MM.1S (cell line): Measurements from ENCODE around the gene FAM72D.
"Not testable (repeated sequence)": the region's sequence is repeated elsewhere in the genome, so short reads cannot be mapped to it uniquely, and the experiment has no call there.

Experiments
- DNase-seq: peaks from one replicate; pipeline ENCODE4 v3.0.0-alpha.2; 2015
- H2AFZ ChIP-seq: fragments of 300-600 bp; sonication (generic); 2 replicates; pipeline ENCODE4 v1.6.0; 2016; ENCODE audit warnings: antibody characterized with exemption, low read length
- H3F3A ChIP-seq: fragments of 300-600 bp; sonication (generic); 2 replicates; pipeline ENCODE4 v1.6.1; 2016; ENCODE audit warnings: mild to moderate bottlenecking, antibody characterized with exemption, low read length, moderate library complexity, mixed read lengths; ENCODE audit not compliant: insufficient read depth
- H3K27ac ChIP-seq: fragments of 300-600 bp; sonication (generic); 2 replicates; pipeline ENCODE4 v1.5.1; 2016; ENCODE audit warnings: mild to moderate bottlenecking, low read length
- H3K27me3 ChIP-seq: fragments of 300-600 bp; sonication (generic); replicated peaks from 2 replicates; pipeline ENCODE4 v1.6.0; 2016; ENCODE audit warnings: low read length; ENCODE audit not compliant: insufficient read depth
- H3K36me3 ChIP-seq: fragments of 300-600 bp; sonication (generic); replicated peaks from 2 replicates; pipeline ENCODE4 v1.6.1; 2016; ENCODE audit warnings: mild to moderate bottlenecking, low read length, mixed read lengths; ENCODE audit not compliant: insufficient read depth
- H3K4me1 ChIP-seq: fragments of 300-600 bp; sonication (generic); 2 replicates; pipeline ENCODE4 v1.6.1; 2016; ENCODE audit warnings: low read length, mixed read lengths
- H3K4me2 ChIP-seq: fragments of 300-600 bp; sonication (generic); 2 replicates; pipeline ENCODE4 v1.6.0; 2016; ENCODE audit warnings: low read depth, low read length
- H3K4me3 ChIP-seq: fragments of 300-600 bp; sonication (generic); 2 replicates; pipeline ENCODE4 v1.5.1; 2016; ENCODE audit warnings: low read length, mixed read lengths
- H3K79me2 ChIP-seq: fragments of 300-600 bp; sonication (generic); 2 replicates; pipeline ENCODE4 v1.6.1; 2016; ENCODE audit warnings: mixed run types, low read length, mixed read lengths
- H3K9ac ChIP-seq: fragments of 300-600 bp; sonication (generic); 2 replicates; pipeline ENCODE4 v1.6.1; 2016; ENCODE audit warnings: low read length, mixed read lengths
- H3K9me2 ChIP-seq: fragments of 300-600 bp; sonication (generic); replicated peaks from 2 replicates; pipeline ENCODE4 v1.6.1; 2016; ENCODE audit warnings: mild to moderate bottlenecking, low read length, mixed read lengths; ENCODE audit not compliant: insufficient read depth
- H3K9me3 ChIP-seq: fragments of 300-600 bp; sonication (generic); replicated peaks from 2 replicates; pipeline ENCODE4 v1.6.1; 2016; ENCODE audit warnings: mild to moderate bottlenecking, low read length, mixed read lengths; ENCODE audit not compliant: insufficient read depth
- H4K20me1 ChIP-seq: fragments of 300-600 bp; sonication (generic); 2 replicates; pipeline ENCODE4 v1.6.1; 2016; ENCODE audit warnings: mild to moderate bottlenecking, low read length, moderate library complexity, mixed read lengths; ENCODE audit not compliant: insufficient read depth

The FAM72D gene

DNA sequence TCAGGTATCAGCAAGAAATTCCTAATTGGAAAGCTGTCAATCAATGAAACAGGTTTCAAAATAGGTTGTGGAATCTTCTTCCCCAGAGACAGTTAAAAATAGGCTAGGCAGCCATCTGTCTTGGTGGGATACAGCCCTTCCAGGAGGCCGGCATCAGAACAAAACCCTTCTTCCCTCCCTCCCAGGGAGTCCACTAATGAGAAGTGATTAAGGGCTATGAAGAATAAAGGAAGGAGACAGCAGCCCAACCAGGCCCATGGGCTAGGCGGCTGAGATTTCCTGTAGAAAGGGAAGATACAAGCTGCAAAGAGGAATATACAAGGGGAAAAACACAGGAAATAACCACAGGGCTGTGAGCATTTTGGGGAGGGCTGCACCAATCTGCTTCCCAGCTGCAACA is 32.5 kb upstream of the FAM72D start:
- not testable (repeated sequence) for H4K20me1 ChIP-seq, H3K36me3 ChIP-seq, H3K4me1 ChIP-seq, H3K4me3 ChIP-seq, H3K27ac ChIP-seq, H3K4me2 ChIP-seq, H3K9me3 ChIP-seq, H3F3A ChIP-seq, H2AFZ ChIP-seq, H3K9me2 ChIP-seq, H3K79me2 ChIP-seq, H3K27me3 ChIP-seq, H3K9ac ChIP-seq, DNase-seq

DNA sequence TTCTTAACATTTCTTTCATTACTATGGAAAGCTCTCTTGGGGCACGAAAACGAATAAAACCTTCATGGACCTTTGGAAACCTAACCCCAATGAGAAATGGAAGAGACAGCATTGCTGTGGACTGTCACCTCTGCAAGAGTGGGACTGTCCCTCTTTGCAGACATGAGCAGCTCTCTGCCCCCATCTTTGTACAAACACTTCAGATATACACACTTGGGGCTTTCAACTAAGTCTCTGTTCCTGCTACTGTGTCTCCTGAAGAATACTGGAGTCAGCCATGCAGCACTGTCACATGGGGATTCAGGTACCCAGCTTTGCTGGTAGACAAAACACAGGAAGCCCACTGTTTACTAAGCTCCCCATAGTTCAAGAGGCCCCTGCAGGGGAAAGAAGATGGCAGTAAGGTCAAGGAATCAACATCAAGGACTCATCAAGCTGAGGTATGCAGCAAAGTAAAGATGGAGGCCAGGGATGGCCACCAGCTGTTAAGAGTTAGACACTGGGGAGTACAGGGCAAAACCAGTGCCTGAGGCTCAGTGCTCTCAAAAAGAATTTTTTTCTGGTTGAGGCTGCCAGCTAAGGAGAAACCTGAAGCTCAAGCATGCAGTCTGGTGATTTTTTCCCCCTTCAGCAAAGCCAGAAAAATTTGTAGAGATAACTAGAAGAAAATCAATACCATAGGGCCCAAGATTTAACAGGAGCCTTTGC is 31.7 kb upstream of the FAM72D start:
- not testable (repeated sequence) for H3K9me2 ChIP-seq, H3K4me1 ChIP-seq, H3K4me2 ChIP-seq, H3K36me3 ChIP-seq, H4K20me1 ChIP-seq, H3K79me2 ChIP-seq, H3K27me3 ChIP-seq, H3K9me3 ChIP-seq, H3F3A ChIP-seq, DNase-seq, H2AFZ ChIP-seq, H3K9ac ChIP-seq, H3K27ac ChIP-seq, H3K4me3 ChIP-seq

DNA sequence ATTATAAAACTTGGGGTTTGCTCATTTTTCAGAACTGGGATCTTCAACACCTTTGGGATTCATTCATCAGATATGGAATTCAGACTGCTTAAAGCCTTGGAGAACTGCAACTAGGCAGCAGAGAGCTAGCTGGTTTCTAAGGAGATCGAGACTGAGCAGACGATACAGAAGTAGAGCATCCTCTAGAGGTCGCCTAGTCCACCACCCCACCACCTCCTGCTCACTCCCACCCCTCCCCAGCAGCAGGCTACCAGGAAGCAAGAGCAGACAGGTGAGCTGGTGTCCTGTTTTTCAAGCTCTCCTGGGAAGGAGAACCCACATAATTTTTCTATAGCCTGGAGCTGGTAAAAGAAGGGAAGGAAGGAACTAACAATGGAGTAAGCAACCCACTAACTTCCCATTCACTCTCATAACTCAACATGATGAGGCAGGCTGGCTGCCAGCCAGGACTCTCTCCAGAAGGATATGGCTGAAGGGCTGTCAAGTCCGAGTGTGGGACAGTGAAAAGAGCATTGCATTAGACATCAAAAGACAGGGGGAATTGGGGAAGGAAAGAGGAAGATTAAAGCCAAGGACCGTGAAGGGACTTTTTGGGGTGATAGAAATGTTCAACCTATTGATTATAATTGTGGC is 30.5 kb upstream of the FAM72D start:
- H2AFZ ChIP-seq, H3K36me3 ChIP-seq, H3K9me3 ChIP-seq, H4K20me1 ChIP-seq, H3K9ac ChIP-seq, H3K27me3 ChIP-seq, H3K4me1 ChIP-seq, H3K4me3 ChIP-seq, H3K27ac ChIP-seq, H3F3A ChIP-seq, H3K79me2 ChIP-seq, H3K9me2 ChIP-seq, H3K4me2 ChIP-seq: not testable (repeated sequence)
- DNase-seq: peak; percentile 0

DNA sequence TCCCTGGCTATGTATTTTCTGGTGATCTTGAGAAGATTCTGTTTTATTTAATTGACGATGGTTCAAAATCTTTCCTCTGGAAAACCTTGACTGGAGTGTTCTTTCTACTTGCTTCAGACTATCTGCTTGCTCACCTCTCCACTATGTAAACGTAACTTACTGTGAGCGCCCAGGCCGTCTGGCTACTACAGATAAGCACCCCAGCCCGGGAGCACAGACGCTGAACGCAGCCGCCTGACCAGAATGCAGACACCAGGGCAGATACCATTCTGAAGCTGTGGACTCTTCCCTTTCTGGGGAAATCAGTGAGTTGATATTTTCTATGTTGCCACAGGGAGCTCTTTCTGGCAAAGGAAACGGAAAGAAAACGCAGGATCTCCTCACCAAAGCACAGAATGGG is 29.3 kb upstream of the FAM72D start:
- H3F3A ChIP-seq, H3K9me2 ChIP-seq, H2AFZ ChIP-seq, H3K9ac ChIP-seq, H3K27ac ChIP-seq, H3K27me3 ChIP-seq, H4K20me1 ChIP-seq, H3K4me1 ChIP-seq, H3K4me2 ChIP-seq, H3K36me3 ChIP-seq, H3K4me3 ChIP-seq, H3K9me3 ChIP-seq, DNase-seq, H3K79me2 ChIP-seq: not testable (repeated sequence)

DNA sequence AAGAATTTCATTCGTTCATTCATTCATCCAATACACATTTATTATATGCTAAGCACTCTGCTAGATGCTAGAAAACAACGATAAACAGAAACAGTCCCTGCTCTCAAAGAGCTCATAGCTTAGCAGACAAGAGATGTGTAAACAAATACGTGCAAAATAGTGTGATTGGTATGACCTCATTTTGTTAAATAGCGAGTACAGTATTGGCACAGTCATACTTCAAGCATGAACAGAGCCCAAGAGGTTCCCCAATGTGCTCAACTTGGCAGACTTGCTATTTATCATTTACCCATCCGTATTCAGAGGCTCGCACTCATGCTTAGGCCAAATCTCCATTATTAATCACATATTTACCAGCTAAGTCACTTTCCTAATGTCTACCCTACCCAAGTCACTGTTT is 24.2 kb upstream of the FAM72D start:
- not testable (repeated sequence) for H3K79me2 ChIP-seq, H3F3A ChIP-seq, H3K36me3 ChIP-seq, H3K9me2 ChIP-seq, H3K27me3 ChIP-seq, H3K4me3 ChIP-seq, H3K9ac ChIP-seq, DNase-seq, H3K27ac ChIP-seq, H3K4me1 ChIP-seq, H3K4me2 ChIP-seq, H4K20me1 ChIP-seq, H3K9me3 ChIP-seq, H2AFZ ChIP-seq

DNA sequence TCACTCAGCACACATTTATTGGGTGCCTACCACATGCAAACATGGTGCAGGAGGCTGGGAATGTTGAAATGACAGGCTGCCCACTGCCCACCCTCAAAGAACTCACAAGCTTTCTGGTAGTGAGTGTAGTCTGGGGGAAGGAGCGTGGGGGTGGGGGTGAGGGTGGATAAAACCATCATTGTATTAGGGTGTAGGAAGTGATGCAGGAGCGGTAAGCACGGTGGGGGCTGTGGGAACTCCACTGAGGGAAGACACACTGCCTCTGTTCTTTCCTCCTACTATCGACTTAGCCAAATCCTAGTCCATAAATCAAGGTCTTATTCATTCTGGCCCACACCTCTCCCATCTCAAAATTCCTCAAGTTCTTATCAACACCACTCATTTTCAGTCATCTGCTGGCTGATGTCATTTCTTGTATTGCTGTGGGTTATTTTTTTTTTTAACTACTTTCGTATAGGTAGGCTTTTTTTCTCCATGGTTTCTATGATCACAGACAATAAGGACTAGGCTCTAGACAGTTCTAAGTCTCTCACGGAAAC is 21.7 kb upstream of the FAM72D start:
- H3K36me3 ChIP-seq, H3K4me1 ChIP-seq, H3K9me2 ChIP-seq, H3K27ac ChIP-seq, H3K79me2 ChIP-seq, H3K9ac ChIP-seq, DNase-seq, H3K4me2 ChIP-seq, H3K27me3 ChIP-seq, H4K20me1 ChIP-seq, H3K4me3 ChIP-seq, H3K9me3 ChIP-seq, H3F3A ChIP-seq, H2AFZ ChIP-seq: not testable (repeated sequence)

DNA sequence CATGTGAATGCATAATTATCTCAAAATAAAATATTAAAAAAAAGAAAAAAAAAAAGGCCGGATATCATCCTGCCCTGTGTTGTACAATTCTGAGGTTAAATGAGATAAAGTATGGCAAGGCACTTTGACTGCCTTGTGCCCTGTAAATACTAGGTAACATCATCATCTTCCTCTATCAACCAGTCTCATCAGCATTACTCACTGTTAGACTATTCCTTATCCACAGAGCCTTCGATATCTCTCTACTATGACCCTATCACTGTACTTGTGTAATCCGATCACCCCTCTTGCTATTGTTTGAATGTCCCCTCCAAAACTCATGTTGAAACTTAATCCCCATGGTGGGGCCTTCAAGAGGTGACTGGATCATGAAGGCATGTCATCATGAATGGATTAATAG is 18.9 kb upstream of the FAM72D start:
- DNase-seq, H2AFZ ChIP-seq, H4K20me1 ChIP-seq: not testable (repeated sequence)

More for the DNA sequence above, 18.9 kb upstream of the FAM72D start:
- H3K27ac ChIP-seq, H3K79me2 ChIP-seq, H3K4me1 ChIP-seq, H3K36me3 ChIP-seq, H3K4me2 ChIP-seq, H3K4me3 ChIP-seq, H3K9me2 ChIP-seq, H3K27me3 ChIP-seq, H3K9ac ChIP-seq, H3F3A ChIP-seq, H3K9me3 ChIP-seq: not testable (repeated sequence)
